Kidney epithelial cell (primary cell): ENCODE data around the gene CFAP54. TPM values are rescaled to one million over a fixed set of nuclear protein-coding genes. Genes with fewer than 3 reads are reported as not detected.

ENCODE experiments used
- DNase-seq: peaks from one replicate; pipeline ENCODE4 v3.0.0-alpha.2; 2010; ENCODE audit warnings: low read depth
- H3K27me3 ChIP-seq: 2 replicates; pipeline ENCODE4 v1.6.0; 2011; ENCODE audit warnings: low read length; ENCODE audit not compliant: control insufficient read depth, insufficient read depth
- H3K36me3 ChIP-seq: 2 replicates; pipeline ENCODE4 v1.5.1; 2011; ENCODE audit warnings: low read length; ENCODE audit not compliant: control insufficient read depth, insufficient read depth
- H3K4me3 ChIP-seq: 2 replicates; pipeline ENCODE4 v1.5.1; 2011; ENCODE audit warnings: low read depth, mild to moderate bottlenecking, control low read depth, low read length
- total RNA-seq: library from RNA; depleted of rRNA; stranded (reverse); fragments of >200 nt; gene quantifications from 2 replicates; pipeline ENCODE4 v1.2.3, GENCODE V29; 2015
- TF ChIP-seq, protein P1 (sequence below): IDR thresholded peaks from 2 replicates; pipeline ENCODE4 v1.5.1; 2011; ENCODE audit warnings: mild to moderate bottlenecking, moderate library complexity, low read length, control low read depth, inconsistent platforms; ENCODE audit not compliant: insufficient read depth, poor library complexity, severe bottlenecking

The CFAP54 gene
- total RNA-seq, 1 donor from 2014 or later: 0.79 TPM

DNA sequence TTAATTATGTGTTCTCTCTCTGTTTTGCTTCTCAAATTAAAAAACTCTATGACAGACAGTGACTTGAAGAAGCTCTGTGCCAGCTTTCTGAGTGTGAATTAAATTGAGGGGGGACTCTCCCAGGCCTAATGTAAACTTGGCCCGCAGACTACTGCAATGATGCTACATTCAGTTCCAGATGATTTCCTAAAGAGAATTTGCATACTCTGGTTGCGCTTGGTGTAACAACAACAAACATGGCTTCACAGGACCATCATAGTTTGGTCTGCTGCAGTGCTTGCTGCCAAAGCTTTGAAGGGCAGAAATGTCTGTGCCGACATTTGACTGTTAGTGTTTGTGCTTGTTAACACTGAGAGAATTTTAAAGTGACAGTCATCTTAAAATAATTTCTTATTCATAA, 25.0 kb downstream of the CFAP54 start:
- TF ChIP-seq, protein P1, sequence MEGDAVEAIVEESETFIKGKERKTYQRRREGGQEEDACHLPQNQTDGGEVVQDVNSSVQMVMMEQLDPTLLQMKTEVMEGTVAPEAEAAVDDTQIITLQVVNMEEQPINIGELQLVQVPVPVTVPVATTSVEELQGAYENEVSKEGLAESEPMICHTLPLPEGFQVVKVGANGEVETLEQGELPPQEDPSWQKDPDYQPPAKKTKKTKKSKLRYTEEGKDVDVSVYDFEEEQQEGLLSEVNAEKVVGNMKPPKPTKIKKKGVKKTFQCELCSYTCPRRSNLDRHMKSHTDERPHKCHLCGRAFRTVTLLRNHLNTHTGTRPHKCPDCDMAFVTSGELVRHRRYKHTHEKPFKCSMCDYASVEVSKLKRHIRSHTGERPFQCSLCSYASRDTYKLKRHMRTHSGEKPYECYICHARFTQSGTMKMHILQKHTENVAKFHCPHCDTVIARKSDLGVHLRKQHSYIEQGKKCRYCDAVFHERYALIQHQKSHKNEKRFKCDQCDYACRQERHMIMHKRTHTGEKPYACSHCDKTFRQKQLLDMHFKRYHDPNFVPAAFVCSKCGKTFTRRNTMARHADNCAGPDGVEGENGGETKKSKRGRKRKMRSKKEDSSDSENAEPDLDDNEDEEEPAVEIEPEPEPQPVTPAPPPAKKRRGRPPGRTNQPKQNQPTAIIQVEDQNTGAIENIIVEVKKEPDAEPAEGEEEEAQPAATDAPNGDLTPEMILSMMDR: no peak

DNA sequence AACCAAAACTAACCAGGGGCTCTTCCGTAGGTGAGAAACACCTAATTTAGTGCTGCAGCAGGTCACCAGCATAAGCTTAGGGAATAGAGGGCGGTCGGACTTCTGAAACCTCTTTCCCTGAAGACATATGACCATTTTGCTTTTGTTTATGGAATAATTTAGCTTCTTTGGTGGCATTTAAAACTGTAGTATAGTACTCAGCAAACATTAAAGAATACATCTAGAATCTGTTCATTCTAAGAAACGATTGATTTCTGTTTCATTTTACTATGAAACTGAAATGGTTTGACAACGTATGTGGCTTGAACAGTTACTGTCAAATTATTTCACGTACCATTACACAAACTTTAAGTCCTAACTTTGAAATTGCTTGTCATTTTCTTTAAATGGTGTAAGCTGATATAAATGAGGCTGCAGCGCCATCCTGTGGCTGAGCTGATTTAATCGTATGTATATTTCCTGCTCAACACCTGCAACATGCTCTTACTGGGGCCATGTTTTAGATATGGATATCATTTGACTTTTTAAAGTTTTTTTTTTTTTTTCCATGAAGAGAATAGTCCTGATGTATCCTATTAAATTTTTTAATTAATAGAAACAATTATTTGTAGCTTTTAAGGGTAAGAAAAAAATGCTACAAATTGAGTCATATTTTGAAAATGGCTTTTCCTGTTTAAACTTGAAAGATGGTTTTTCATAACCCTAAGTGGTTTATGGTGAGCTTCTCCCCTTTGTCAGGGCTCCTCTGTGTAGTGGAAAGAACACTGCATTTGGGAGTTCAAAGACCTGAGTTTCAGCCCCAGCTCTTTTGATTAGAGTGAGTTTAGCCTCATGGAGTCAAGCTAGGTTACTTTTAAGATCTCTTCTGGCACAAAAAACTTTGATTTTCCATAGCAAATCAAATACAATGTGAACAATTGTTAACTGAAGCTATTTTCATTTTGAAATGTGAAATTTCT, 27.4 kb downstream of the CFAP54 start:
- H3K27me3 ChIP-seq: no peaks in the 10 kb centered on the region
- H3K36me3 ChIP-seq: no peaks in the 10 kb centered on the region
- no peak for DNase-seq
- no peak overlapping the region for H3K4me3 ChIP-seq
- TF ChIP-seq, protein P1: peak; percentile 37

More for the DNA sequence above, 25.0 kb downstream of the CFAP54 start:
- no peaks in the 10 kb centered on the region for H3K36me3 ChIP-seq
- H3K27me3 ChIP-seq: no peaks in the 10 kb centered on the region
- DNase-seq: no peak
- no peak overlapping the region for H3K4me3 ChIP-seq

DNA sequence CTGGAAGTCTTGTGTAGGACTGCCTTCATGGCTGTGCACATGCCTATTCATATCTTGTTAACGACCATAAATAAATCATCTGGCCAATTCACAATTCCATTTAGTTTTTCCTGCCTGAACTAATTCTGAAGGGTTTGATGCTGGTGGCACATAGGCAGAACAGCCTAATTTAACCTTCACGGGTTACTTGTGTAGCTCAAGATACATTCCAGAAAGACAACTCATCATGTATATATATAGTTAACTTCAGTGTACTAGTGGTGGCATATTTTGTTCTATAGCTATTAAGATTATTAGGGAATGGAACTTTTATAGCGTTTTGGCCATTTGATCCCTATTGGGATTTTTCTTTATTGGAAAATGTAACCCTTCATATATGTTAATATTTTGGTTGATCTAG, 31.4 kb downstream of the CFAP54 start:
- Histone ChIP-seq H3K27me3 (no peaks in the 10 kb centered on the region), H3K4me3 (no peak overlapping the region), H3K36me3 (no peaks in the 10 kb centered on the region)
- no peak for DNase-seq
- TF ChIP-seq, protein P1: no peak

DNA sequence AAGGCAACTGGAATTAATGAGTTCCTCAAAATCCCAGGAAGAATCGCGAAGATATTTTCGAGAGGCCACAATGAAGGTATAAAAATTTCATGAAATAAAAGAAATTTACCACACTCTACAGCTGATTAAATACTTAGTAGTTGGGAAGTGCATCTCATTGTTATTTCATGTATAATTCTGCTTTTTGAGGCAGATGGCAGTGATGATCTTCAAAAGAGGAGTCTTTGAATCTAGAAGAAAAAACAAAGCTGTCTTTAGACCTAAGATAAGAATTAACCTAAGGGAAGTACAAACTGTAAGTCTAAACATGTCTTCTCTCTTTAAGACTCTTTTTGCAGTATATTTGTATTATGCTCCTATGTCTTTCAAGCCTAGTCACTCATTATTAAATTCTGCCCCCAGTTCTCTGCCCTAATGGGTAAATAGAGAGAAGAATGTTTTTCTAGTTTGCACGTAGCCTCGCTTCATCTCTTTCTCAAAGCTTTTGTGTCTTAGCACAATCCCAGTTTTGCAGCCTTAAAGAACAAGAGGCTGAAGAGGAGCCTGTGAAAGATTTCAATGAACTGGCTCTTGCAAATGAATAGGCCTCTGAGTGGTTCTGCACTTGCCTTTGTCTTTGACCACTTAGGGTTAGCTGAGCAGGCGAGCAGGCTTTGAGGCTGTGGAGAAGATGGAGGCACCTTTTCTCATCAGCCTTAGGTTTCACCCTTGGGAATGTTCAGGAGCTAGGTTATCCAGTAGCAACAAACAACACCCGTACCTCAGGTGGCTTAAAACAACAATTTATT, 32.7 kb downstream of the CFAP54 start:
- no peak for DNase-seq
- no peak overlapping the region for H3K4me3 ChIP-seq
- TF ChIP-seq, protein P1: no peak
- no peaks in the 10 kb centered on the region for H3K27me3 ChIP-seq
- H3K36me3 ChIP-seq: no peaks in the 10 kb centered on the region

DNA sequence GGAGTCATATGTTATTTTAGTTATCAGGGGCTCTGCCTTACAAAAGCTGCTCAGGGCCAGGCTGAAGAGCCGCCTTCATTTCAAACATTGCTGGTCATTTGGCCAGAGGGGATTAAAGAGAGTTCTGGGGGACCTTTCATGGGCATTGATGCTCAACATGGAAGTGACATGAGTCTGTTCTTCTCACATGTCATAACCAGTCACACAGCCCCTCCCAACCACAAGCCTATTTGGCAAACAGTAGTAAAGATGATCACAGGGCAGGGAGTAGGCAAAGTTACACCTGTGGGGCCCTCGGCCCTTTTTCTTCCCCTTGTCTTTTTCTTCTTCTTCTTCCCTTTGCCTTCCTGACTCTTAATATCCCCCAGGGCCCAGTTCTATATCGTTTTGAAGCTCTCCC, 33.3 kb downstream of the CFAP54 start:
- H3K27me3 ChIP-seq: no peaks in the 10 kb centered on the region
- no peaks in the 10 kb centered on the region for H3K36me3 ChIP-seq
- TF ChIP-seq, protein P1: no peak
- no peak for DNase-seq
- H3K4me3 ChIP-seq: no peak overlapping the region
